Liver (tissue), 9 donors: ENCODE data around the gene NUP93. TPM values are rescaled to one million over a fixed set of nuclear protein-coding genes. Genes with fewer than 3 reads are reported as not detected.

ENCODE experiments used
- DNase-seq: peaks from one replicate; pipeline ENCODE4 v3.0.0-alpha.2; 2017; ENCODE audit warnings: low spot score
- H3K27ac ChIP-seq, 2 donors: one replicate each; pipeline ENCODE4 v1.7.0; 2013; ENCODE audit warnings: inconsistent platforms in 2 of 2, low read length in 2 of 2, control low read depth in 1 of 2, low read depth in 1 of 2, mild to moderate bottlenecking in 1 of 2
- H3K27me3 ChIP-seq, 4 donors: one replicate each; pipeline versions ENCODE4 v1.6.1 to v1.7.0; 2013; ENCODE audit warnings: low read length in 3 of 4, inconsistent platforms in 1 of 4, mild to moderate bottlenecking in 1 of 4, moderate library complexity in 1 of 4; ENCODE audit not compliant: control insufficient read depth in 4 of 4, insufficient read depth in 4 of 4
- H3K36me3 ChIP-seq, 4 donors: one replicate each; pipeline versions ENCODE4 v1.6.1 to v1.7.0; 2013; ENCODE audit warnings: low read length in 3 of 4, mild to moderate bottlenecking in 3 of 4, low read depth in 1 of 4, moderate library complexity in 1 of 4; ENCODE audit not compliant: control insufficient read depth in 4 of 4, insufficient read depth in 3 of 4
- H3K4me1 ChIP-seq, 4 donors: one replicate each; pipeline versions ENCODE4 v1.6.1 to v1.7.0; 2013; ENCODE audit warnings: low read length in 3 of 4, mild to moderate bottlenecking in 3 of 4, moderate library complexity in 1 of 4; ENCODE audit not compliant: control insufficient read depth in 4 of 4, insufficient read depth in 4 of 4
- H3K4me3 ChIP-seq, 3 donors: one replicate each; pipeline versions ENCODE4 v1.6.1 to v1.7.0; 2013; ENCODE audit warnings: low read length in 3 of 3, control low read depth in 1 of 3, low read depth in 1 of 3, mild to moderate bottlenecking in 1 of 3
- H3K9ac ChIP-seq, 2 donors: one replicate each; pipeline ENCODE4 v1.7.0; 2013; ENCODE audit warnings: low read length in 2 of 2, mild to moderate bottlenecking in 2 of 2, moderate library complexity in 2 of 2, control low read depth in 1 of 2, low read depth in 1 of 2
- H3K9me3 ChIP-seq, 4 donors: one replicate each; pipeline versions ENCODE4 v1.6.1 to v1.7.0; 2013; ENCODE audit warnings: low read length in 3 of 4; ENCODE audit not compliant: control insufficient read depth in 4 of 4
- ATF3 ChIP-seq: IDR thresholded peaks from 2 replicates; pipeline ENCODE4 v1.6.1; 2016; ENCODE audit warnings: antibody characterized with exemption
- CTCF ChIP-seq: fragments of 150-350 bp; IDR thresholded peaks from 2 replicates; pipeline ENCODE4 v1.5.1; 2017; ENCODE audit warnings: improper control_type of control experiment, low read depth, low read length; ENCODE audit not compliant: missing input control
- EGR1 ChIP-seq, 2 donors: IDR thresholded peaks; 2 replicates each; pipeline ENCODE4 v1.6.1; 2016 to 2018; ENCODE audit warnings: antibody characterized with exemption in 2 of 2, low read depth in 2 of 2
- FOXA1 ChIP-seq: IDR thresholded peaks from 2 replicates; pipeline ENCODE4 v1.6.1; 2016; ENCODE audit warnings: antibody characterized with exemption
- FOXA2 ChIP-seq: IDR thresholded peaks from 2 replicates; pipeline ENCODE4 v1.6.1; 2016; ENCODE audit warnings: antibody characterized with exemption
- GABPA ChIP-seq, 2 donors: IDR thresholded peaks in 1 of 2; conservative IDR thresholded peaks in 1 of 2; 2 replicates each; pipeline ENCODE4 v1.6.1; 2016; ENCODE audit warnings: antibody characterized with exemption in 2 of 2, mild to moderate bottlenecking in 1 of 2, moderate library complexity in 1 of 2
- HNF4A ChIP-seq, 2 donors: conservative IDR thresholded peaks; 2 replicates each; pipeline ENCODE4 v1.6.1; 2016; ENCODE audit warnings: antibody characterized with exemption in 2 of 2, mild to moderate bottlenecking in 2 of 2
- HNF4G ChIP-seq: IDR thresholded peaks from 2 replicates; pipeline ENCODE4 v1.6.1; 2016; ENCODE audit warnings: antibody characterized with exemption
- JUND ChIP-seq, 2 donors: IDR thresholded peaks; 2 replicates each; pipeline ENCODE4 v1.6.1; 2016; ENCODE audit warnings: antibody characterized with exemption in 2 of 2
- MAX ChIP-seq: IDR thresholded peaks from 2 replicates; pipeline ENCODE4 v1.6.1; 2016; ENCODE audit warnings: antibody characterized with exemption
- NR2F2 ChIP-seq: IDR thresholded peaks from 2 replicates; pipeline ENCODE4 v1.6.1; 2016; ENCODE audit warnings: antibody characterized with exemption
- RAD21 ChIP-seq, 2 donors: IDR thresholded peaks; 2 replicates each; pipeline ENCODE4 v1.6.1; 2016; ENCODE audit warnings: antibody characterized with exemption in 2 of 2, mild to moderate bottlenecking in 2 of 2
- REST ChIP-seq: IDR thresholded peaks from 2 replicates; pipeline ENCODE4 v1.6.1; 2016; ENCODE audit warnings: antibody characterized with exemption, mild to moderate bottlenecking
- RXRA ChIP-seq, 2 donors: IDR thresholded peaks; 2 replicates each; pipeline ENCODE4 v1.6.1; 2017 to 2018; ENCODE audit warnings: antibody characterized with exemption in 2 of 2, mild to moderate bottlenecking in 1 of 2
- SP1 ChIP-seq: IDR thresholded peaks from 2 replicates; pipeline ENCODE4 v1.6.1; 2018; ENCODE audit warnings: antibody characterized with exemption, mild to moderate bottlenecking
- TAF1 ChIP-seq: conservative IDR thresholded peaks from 2 replicates; pipeline ENCODE4 v1.6.1; 2016; ENCODE audit warnings: antibody characterized with exemption, mild to moderate bottlenecking
- YY1 ChIP-seq: IDR thresholded peaks from 2 replicates; pipeline ENCODE4 v1.6.1; 2016; ENCODE audit warnings: antibody characterized with exemption, mild to moderate bottlenecking
- ZBTB33 ChIP-seq: IDR thresholded peaks from 2 replicates; pipeline ENCODE4 v1.6.1; 2016; ENCODE audit warnings: antibody characterized with exemption
- WGBS: extraction: QIAGEN DNeasy Blood & Tissue Kit; methylation state at CpG from one replicate; pipeline ENCODE4 v1.1.7; 2013; 5-methylcytosine and 5-hydroxymethylcytosine counted together
- polyA plus RNA-seq, 2 donors: library from polyadenylated mRNA; stranded (reverse) in 1 of 2; unstranded in 1 of 2; fragments of 200-250 nt in 1 of 2; fragments of >200 nt in 1 of 2; fragmentation: Nextera tagmentation in 1 of 2; extraction: Ambion mirVana in 1 of 2; gene quantifications; one replicate each; pipeline versions ENCODE4 v1.2.1 to v1.2.3, GENCODE V29; 2013 to 2015
- total RNA-seq, 2 donors: library from RNA; depleted of rRNA; stranded (reverse); fragments of >200 nt; gene quantifications; one replicate each; pipeline ENCODE4 v1.2.3, GENCODE V29; 2014
- donor health status: healthy.
- donor health status: healthy.
- donor health status: healthy.
- donor health status: healthy.
- donor health status: healthy.

The NUP93 gene
- total and polyA plus RNA-seq, 4 donors, result 8.2 to 31.8 (median 9.8) TPM

GRCh38 chr16:56758432-56758831, 28.5 kb downstream of the NUP93 start:
- no peaks in the 10 kb centered on the region for H3K9me3 ChIP-seq

More at GRCh38 chr16:56758432-56758831, 28.5 kb downstream of the NUP93 start:
- no peak overlapping the region for H3K27ac ChIP-seq
- peaks cover 0 to 5% (median 2%) of the 10 kb centered on the region in 4 donors for H3K36me3 ChIP-seq
- TF ChIP-seq FOXA1 (no peak), TAF1 (no peak), RAD21 (IDR thresholded peaks at IDR 0.05) (no peak), NR2F2 (no peak), HNF4A (conservative IDR thresholded peaks at IDR 0.05) (no peak), FOXA2 (no peak), REST (no peak), MAX (no peak), CTCF (no peak), SP1 (no peak), ATF3 (no peak), HNF4G (no peak), GABPA (IDR thresholded peaks at IDR 0.05 in 1 of 2, conservative IDR thresholded peaks at IDR 0.05 in 1 of 2) (no peak), EGR1 (IDR thresholded peaks at IDR 0.05; ENCODE audit: low read depth in 2 of 2) (no peak), YY1 (no peak), JUND (IDR thresholded peaks at IDR 0.05) (no peak), ZBTB33 (no peak), RXRA (IDR thresholded peaks at IDR 0.05) (no peak)
- no peaks in the 10 kb centered on the region for H3K27me3 ChIP-seq
- H3K4me1 ChIP-seq, result no peaks in the 10 kb centered on the region
- WGBS, result 96% methylated on average over 3 of the region's 3 CpGs
- DNase-seq, result no peak
- no peak overlapping the region for H3K9ac ChIP-seq
- no peak overlapping the region for H3K4me3 ChIP-seq
